ENCODE measurements around the gene CD7. TPM values are rescaled to one million over a fixed set of nuclear protein-coding genes. Genes with fewer than 3 reads are reported as not detected.

Gene CD7
- total RNA-seq, 1 experiment from 2014 or later = not detected

DNA sequence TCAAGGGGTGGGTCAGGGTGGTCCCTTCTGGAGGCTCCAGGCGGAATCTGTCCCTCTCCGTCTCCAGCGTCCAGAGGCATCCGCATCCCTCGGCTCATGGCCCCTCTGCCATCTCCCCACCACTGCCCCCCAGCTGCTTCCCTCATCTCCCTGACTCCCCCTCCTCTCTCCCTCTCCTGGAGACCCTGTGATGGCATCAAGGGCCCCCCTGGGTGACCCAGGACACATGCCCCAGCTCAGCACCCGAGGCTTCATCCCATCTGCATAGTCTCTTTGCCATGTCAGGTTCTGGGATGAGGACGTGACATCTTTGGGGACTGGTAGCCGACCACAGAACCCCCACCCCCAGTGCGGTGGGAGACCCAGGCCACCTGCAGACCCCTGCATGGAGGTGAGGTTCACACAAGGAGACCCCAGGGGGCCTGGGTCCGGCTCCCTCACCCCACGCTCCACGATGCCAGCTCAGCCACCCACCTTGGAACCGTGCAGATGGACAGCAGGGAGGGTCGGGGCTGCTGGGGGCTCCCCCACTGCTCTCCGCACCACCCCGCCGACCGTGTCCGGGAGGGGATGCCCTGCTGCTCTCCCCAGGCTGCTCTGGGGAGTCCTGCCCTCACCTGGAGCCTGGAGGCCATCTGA, 12.4 kb upstream of the CD7 start:
- no peak for DNase-seq (ENCODE audit: low read depth)

DNA sequence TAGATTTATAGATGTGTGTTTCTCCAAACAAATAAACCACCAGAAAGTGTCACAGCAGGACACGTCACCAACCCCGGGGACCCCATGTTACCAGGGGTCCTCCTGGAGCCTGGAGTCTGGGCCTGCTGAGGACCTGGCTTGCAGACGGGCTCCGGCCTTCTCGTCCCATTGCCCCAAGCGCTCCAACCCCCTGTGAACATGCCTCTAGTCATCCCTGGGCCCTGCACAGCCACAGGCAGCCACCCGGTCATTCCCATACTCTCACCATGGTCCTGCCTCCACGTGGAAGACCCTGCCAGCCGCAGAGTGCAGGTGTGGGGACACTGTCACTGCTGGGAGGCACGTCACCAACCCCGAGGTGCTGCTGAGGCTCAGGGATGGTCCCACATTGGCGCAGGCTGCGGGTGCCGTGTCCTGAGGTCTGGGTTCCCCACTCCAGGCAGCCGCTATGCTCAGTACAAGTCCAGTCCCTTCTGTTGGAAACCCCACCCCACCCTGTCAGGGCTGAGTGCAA, 11.6 kb upstream of the CD7 start:
- no peak for DNase-seq (ENCODE audit: low read depth)

DNA sequence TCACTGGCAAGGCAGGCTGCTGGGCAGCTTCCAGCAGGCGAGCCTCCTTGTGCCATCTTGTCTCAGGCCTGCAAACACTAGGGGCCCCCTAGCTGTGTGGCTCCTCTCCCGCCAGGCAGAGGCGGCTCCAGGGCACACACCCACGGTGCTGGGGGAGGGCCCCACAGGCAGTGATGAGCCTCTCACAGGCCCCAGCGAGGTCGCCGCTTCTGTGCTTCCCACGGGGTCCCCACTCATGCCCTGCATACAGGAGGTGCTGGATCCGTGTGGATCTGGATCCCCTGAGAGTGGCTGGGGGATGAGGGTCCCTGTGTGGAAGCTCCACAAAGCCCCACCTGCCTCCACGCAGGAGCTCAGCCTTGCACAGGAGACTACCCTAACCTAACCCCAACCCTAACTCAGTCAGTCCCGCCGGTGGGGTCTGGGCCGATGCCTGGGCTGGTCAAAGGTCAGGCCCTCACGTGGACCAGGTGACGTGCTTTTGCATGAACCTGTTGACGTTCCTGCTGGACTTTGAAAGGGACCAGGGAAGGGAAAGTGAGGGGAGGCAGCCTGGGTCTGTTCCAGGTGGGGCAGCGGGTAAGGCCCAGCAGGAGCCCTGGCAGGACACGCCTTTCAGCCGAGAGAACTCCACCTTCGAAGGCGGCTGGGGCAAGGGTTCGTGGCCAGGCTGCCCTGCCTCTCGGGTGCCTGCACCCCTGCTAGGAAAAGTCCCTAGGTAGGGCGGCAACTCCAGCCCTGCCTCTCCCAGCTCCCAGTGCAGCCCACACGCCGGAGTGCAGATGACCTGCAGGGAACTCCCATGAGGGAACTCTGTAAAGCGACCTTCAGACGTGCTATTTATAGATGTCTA, 11.0 kb upstream of the CD7 start:
- DNase-seq (ENCODE audit: low read depth) = no peak

DNA sequence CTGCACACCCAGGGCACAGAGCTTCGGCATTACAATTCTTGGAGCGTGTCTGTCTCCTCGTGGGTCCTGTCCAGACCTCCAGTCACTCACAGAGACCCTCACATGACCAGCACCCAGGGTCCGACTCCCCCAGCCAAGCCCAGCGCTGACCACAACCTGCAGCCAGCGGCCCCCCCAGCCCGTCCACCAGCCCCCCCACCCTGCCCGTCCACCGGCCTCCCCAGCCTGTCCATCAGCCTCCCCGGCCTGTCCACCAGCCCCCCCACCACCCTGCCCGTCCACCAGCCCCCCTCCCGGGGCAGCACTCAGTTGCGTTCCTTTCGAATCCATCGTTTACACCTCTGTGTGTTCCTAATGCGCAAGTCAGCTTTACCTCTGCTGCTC, 10.3 kb upstream of the CD7 start:
- no peak for DNase-seq (ENCODE audit: low read depth)

DNA sequence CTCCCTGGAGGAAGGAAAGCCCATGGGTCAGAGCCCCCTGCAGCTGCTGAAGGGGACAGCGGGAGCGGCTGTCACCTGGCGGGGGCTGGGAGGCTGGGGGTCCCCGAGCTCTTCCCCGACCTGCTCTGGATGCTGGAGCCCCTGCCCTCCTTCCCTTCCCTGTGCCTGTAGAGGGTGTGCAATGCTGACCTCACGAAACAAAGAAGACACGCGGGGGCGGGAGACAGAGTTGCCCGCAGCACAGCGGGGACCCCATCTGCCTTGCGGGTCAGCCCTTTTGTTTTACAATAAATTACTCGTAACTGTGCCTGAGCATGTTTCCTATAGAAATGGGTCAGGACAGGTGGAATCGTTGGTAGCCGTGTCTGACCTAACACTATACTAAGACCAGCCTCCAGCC, 9.9 kb upstream of the CD7 start:
- no peak for DNase-seq (ENCODE audit: low read depth)

DNA sequence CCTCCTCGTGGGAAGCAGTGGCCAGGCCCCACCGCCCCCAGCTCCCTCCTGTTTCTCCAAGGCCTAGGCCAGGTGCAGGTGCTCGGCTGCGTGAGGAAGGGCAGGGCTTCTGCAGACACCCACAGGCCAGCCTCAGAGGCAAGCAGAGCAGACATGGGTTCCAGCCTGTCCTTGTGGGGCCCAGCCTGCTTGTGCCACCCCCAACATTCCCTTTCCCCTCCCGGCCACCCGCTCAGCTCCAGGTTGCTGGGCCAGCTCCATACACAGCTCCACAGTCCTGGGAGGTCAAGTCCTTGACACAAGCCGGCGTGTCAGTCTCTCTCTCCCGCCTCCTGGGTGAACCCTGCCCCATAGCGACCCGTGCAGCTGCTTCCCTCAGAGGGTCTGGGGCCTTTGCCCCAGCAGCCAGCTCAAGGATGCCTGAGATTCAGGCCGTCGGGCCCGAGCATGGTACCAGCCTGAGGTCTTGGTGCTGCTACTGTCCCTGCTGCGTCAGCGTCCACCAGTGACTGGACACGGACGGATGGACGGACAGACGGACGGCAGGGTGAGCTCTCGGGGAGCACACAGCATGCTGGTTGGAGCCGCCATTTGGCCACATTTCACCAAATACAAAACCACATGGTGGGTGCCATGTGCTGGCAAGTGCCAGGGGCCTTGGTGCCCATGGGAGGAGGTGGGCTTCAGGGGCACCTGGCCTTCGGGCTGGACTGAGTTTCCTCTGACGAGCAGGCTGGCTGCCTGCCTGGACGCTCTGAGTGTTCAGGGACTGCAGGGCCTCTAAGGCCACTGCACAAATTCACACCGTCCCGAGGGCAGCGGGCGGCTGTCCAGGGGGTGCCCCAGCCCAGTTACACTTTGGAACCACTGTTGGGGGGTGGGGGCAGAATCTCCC, 8.1 kb upstream of the CD7 start:
- DNase-seq (ENCODE audit: low read depth) = no peak

DNA sequence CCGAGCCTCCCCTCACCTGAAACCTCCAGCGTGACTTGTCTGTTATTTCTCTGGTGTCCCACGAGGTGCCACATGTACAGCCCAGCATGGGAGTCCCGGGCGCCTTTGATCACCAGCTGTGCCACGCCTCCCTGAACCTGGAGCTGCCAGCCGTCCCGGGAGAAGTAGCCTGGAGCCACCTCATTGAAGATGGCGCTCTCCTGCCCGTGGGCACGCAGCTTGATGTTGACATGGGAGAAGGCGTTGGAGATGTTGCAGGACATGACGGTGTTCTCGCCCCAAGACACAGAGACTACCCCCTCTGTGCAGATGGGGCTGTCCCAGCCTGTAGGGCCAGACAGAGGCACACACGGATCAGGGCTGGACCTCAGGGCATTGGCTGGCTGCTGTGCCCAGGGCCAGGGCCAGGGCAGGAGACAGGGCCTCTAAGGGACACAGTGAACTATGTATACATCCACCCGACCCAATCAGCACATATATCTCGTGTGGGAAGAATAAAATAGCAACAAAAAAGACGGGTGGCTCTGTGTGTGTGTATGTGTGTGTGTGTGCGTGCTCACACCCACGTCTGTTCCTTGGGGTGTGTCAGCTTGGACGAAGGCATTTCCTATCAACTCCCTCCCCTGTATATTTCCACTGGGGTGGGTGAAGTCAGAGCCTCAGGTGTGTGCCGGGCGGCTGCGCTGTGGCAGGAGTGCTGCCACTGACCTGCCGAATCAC, 7.3 kb upstream of the CD7 start:
- no peak for DNase-seq (ENCODE audit: low read depth)

DNA sequence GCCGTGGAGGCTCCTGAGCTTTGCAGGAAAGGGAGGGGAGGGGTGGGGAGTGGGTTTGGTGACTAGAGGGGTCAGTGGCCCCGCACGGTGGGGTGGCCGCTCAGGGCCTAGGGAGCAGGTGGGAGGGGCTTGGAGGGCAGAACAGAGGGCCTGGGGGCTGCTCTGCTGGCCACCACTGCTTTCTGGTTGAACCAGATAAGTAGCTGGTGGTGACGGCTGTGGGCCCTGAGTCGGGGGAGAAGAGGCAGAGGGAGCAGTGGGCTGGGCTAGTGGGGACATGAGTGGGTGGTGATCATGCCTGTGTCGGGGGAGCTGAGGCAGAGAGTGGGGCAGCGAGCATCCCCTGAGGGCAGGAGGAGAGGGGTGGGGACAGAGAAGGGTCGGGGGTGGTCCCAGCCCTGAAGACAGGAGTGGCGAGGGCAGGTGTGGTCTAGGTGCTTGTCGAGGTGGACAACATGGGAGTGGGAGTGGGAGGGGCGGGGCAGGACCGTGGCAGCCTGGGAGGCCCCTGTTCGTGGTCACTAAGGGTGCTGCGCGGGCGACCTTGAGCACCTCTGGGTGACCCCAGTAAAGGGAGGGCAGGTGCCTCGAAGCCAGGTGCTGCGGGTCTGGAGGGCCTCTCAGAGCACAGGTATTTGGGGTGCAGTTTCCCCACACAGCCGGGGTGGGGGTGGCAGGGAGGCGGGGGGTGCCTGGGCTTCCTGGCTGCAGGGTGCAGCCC, 6.3 kb upstream of the CD7 start:
- DNase-seq (ENCODE audit: low read depth) = no peak

DNA sequence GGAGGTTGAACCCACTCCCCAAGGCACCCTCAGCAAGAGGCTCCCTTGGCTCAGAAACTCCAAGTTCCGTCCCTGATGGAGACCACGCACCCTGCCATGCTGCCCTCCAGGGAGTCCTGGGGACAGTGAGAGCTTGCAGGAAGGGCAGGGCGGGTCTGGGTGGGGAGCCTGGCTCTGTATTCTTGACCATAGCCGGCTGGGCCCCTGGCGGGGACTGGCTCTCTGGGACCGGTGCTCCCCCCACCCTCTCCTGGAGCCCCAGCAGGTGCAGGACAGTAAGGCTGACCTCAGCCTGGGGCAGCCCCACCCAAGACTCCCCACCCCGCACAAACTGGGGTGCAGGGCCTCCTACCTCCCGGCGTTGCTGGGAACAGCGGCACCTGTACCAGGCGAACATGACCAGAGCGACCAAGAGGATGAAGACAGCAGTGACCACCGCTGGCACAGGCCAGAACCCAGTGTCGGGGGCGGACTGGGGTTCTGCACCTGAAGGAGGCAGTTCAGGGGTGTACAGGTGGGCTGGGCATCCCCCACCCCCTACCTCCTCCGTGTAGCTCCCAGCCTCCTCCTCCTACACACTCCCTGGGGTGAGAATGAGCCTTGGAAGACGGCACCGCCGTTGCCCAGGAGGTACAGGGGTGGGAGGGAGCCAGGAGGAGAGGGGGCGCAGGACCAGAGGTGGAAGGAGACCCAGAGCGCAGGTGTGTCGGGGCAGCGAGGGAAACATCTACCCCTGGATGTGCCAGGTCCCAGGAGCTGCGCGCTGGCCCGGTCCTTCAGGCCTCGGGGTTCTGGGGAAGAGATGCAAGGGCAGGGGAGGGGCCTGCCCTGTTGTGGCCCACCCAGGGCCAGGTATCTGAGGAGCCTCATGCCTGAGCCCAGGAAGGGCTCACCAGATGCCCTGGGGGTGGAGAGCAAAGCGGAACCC, 5.4 kb upstream of the CD7 start:
- no peak for DNase-seq (ENCODE audit: low read depth)

DNA sequence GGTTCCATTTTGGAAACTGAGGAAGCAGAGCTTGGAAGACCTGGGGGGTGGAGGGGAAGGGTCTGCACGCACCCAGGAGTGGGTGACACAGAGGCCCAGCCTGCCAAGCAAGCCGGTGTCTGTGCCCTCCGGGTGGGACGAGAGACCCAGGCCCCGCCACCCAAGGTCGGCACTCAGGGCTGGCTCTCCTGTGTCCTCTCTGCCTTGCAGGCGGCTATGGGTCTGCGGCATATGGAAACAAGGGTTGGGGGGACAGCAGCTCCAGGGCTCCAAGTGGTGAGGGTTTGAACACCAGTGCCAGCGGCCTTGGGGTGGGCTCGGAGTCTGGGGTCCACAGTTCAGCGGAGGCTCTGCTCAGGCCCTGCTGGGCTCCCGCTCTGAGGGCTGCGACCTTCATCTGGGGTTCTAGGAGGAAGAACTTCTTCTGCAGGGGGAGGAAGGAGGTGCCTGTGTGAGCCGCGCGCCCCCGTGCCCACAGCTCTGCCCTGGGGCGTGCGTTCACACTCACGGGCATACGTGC, 4.6 kb upstream of the CD7 start:
- DNase-seq (ENCODE audit: low read depth) = no peak

DNA sequence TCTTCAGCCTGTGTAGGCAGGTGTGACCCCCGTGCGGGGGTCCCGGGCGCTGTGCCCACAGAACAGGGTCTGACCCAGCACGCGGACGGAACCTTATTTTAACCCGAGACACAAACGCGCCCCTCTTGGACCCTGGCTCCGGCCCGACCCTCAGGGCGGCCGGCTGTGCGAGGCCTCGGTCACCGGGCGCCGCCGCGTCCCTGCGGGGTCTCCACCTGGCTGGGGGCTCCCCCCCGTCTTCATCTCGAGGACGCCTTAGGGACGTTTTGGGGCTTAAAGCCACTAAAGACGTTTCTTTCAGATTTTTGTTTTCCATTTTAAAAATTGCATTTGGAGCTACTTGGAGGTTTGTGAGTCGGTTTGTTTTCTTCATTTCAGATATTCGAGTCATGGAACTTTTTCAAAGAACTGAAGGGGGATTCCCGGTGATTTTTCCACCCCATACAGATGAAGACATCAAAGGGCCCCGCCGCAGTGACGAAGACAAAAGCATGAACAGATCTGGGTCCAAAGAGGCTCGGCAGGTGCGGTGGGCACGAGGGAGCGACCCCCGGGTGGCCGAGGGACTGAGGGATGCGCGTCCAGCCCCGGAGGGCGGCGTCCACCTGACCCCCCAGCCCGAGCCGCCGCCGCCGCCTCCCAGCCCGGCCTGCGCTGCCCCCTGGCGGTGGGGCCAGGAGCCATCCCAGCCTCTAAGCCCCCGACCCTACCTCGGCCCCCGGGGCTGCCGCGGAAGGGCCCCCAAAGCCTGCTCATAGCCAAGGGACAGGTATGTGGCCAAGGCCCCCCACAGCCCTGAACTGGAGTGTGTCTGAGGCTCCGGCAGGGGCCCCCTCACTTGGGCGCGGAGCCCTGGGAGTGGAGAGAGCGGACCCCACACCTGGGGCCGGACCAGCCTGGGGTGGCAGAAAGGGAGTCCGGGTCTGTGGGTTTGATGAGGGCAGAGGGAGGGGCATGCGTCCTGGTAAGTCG, 3.8 kb upstream of the CD7 start:
- no peak for DNase-seq (ENCODE audit: low read depth)

DNA sequence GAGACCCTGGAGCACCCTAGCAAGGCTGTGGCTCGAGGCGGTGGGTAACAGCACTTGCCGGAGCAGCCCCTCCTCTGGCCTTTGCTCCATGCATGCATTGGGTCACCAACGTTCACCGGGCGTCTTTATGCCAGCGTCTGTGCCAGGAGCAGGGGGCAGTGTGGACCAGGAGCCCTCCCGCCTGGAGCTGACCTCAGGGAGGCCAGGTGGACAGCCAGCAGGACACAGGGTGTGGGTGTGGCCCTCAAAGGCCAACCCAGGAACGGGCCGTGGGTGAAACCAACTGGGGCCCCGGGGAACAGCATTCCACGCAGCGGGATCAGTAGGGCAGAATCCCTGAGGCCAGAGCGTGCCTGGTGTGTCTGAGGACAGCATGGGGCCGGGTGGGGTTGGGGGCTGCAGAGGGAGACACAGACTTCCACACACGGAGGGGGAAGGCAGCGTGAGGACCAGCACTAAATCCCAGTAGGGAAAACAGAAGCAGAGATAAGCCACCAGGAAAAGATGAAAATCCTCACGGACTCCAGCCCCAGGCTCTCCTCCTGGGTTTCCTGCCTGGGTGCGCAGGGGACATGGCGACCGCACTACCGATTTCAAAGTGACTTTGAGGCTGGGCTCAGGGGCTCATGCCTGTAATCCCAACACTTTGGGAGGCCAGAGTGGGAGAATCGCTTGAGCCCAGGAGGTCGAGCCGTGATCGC, 2.9 kb upstream of the CD7 start:
- DNase-seq (ENCODE audit: low read depth) = no peak

DNA sequence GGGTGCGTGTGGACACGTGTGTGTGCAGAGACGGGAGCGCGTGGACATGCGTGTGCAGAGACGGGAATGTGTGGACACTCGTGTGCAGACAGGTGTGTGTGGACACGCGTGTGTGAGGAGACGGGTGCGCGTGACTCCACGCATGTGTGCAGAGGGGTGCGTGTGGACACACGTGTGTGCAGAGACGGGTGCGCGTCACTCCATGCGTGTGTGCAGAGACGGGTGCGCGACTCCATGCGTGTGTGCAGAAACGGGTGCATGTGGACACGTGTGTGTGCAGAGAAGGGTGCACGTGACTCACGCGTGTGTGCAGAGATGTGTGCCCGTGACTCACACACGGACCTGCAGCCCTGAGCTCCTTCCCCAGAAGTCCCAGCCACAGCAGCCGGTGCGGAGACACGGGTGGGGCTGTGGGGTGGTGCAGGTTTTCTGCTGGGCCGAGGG, 2.2 kb upstream of the CD7 start:
- no peak for DNase-seq (ENCODE audit: low read depth)

DNA sequence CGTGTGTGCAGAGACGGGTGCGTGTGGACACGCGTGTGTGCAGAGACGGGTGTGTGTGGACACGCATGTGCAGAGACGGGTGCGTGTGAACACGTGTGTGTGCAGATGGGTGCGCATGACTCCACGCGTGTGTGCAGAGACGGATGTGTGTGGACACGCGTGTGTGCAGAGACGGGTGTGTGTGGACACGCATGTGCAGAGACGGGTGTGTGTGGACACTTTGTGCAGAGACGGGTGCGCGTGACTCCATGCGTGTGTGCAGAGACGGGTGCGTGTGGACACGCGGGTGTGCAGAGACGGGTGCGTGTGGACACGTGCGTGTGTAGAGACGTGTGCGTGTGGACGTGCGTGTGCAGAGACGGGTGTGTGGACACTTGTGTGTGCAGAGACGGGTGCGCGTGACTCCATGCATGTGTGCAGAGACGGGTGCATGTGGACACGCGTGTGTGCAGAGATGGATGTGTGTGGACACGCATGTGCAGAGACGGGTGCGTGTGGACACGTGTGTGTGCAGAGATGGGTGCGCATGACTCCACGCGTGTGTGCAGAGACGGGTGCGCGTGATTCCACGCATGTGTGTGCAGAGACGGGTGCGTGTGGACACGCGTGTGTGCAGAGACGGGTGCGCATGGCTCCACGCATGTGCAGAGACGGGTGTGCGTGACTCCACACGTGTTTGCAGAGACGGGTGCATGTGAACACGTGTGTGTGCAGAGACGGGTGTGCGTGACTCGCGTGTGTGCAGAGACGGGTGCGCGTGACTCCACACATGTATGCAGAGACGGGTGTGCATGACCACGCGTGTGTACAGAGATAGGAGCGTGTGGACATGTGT, 1.6 kb upstream of the CD7 start:
- no peak for DNase-seq (ENCODE audit: low read depth)

DNA sequence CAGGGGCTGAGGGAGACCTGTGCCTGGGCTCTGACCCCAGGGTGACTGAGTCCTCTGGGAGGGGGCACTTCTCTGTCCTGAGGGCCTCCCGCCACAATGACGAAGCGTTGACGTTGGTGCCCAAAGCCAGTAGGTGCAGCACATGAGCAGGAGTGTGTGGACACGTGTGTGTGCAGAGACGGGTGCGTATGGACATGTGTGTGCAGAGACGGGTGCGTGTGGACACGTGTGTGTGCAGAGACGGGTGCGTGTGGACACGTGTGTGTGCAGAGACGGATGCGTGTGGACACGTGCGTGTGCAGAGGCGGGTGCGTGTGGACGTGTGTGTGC, 726 bp upstream of the CD7 start:
- no peak for DNase-seq (ENCODE audit: low read depth)

DNA sequence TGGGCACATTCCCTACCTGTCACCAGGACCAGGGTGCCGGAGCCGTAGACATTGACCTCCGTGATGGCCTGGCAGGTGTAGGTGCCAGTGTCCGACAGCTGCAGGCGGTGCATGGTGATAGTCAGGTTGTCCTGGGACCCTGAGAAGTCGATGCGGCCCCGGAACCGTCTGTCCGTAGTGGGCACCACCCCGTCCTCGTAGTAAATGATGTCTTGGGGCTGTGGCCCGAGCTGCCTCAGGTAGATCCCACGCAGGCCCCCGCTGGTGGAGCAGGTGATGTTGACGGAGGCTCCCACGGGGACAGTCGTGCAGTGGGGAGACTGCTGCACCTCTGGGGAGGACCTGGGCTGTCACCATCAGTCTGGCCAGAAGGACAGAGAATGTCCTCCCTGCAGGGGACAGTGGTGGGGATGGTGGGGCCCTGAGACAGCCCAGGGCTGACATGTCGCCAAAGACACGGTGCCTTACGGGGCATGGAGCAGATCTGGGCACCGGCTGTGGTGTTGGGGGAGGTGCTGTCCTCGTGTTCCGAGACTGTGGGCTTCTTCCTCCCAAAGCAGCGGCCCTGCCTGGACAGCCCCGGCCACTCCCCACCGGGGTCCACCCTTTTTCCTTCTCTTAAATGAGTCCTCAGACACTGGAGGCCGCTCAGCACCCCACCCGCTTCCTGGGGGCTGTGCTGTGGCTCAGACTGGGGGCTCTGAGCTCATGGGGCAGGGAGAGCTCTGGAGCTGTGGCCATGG, 586 bp downstream of the CD7 start:
- DNase-seq (ENCODE audit: low read depth) = no peak

Data from HT1080 (cell line).